ENCODE data around the gene TMEM234. TPM values are rescaled to one million over a fixed set of nuclear protein-coding genes. Genes with fewer than 3 reads are reported as not detected.

The TMEM234 gene
- total and polyA plus RNA-seq, 5 donors from 2014 or later: 4.6 to 14.2 (median 5.9) TPM

GRCh38 chr1:32246888-32247273 lies 24.7 kb upstream of the TMEM234 start, which contains the start of gene FAM167B:
Gene FAM167B (plus strand): TSS chr1:32247222. CDS start chr1:32247422, 200 bp downstream.
- no peaks in the 10 kb centered on the region for H3K36me3 ChIP-seq (ENCODE audit: control insufficient read depth, insufficient read depth, low read length)
- Mint-ChIP-seq H3K27me3 (no peaks in the 10 kb centered on the region), H3K27ac (peak within 1 kb of the TSS; percentile 94 to 97 (median 96)), H3K9me3 (peaks cover 0 to 4% (median 0%) of the 10 kb centered on the region in 7 donors), H3K4me1 (peaks cover 9 to 61% (median 24%) of the 10 kb centered on the region in 4 donors), H3K36me3 (peaks cover 7% of the 10 kb centered on the region), H3K4me3 (peak within 1 kb of the TSS; percentile 77 to 90 (median 84))
- ATAC-seq (ENCODE audit: low read depth in 2 of 2): no peak
- H3K4me3 ChIP-seq (ENCODE audit: low read depth, low read length): peak within 1 kb of the TSS; percentile 30
- DNase-seq: no peak
- peaks cover 48% of the 10 kb centered on the region for H3K4me1 ChIP-seq (ENCODE audit: control insufficient read depth, insufficient read depth, low read length, poor library complexity, severe bottlenecking)
- H3K9me3 ChIP-seq (ENCODE audit: control insufficient read depth in 2 of 2, low read length in 2 of 2): no peaks in the 10 kb centered on the region
- peak within 1 kb of the TSS; percentile 94 for H3K27ac ChIP-seq (ENCODE audit: insufficient read depth, low read length, poor library complexity, severe bottlenecking)
- H3K27me3 ChIP-seq (ENCODE audit: control insufficient read depth, insufficient read depth, low read length): no peaks in the 10 kb centered on the region

GRCh38 chr1:32242341-32242851 lies 20.2 kb upstream of the TMEM234 start:
- Histone ChIP-seq H3K4me1 (ENCODE audit: control insufficient read depth, insufficient read depth, low read length, poor library complexity, severe bottlenecking) (peaks cover 29% of the 10 kb centered on the region), H3K27me3 (ENCODE audit: control insufficient read depth, insufficient read depth, low read length) (no peaks in the 10 kb centered on the region), H3K27ac (ENCODE audit: insufficient read depth, low read length, poor library complexity, severe bottlenecking) (no peak overlapping the region), H3K4me3 (ENCODE audit: low read depth, low read length) (no peak overlapping the region), H3K9me3 (ENCODE audit: control insufficient read depth in 2 of 2, low read length in 2 of 2) (no peaks in the 10 kb centered on the region), H3K36me3 (ENCODE audit: control insufficient read depth, insufficient read depth, low read length) (no peaks in the 10 kb centered on the region)
- ATAC-seq (ENCODE audit: low read depth in 2 of 2) (no peak), DNase-seq (no peak)
- H3K27ac Mint-ChIP-seq: peak overlapping the region in 2 of 3 donors; percentile 64 to 69
- peak overlapping the region in 2 of 4 donors; percentile 92 to 93 for H3K4me3 Mint-ChIP-seq
- H3K27me3 Mint-ChIP-seq: no peaks in the 10 kb centered on the region
- H3K4me1 Mint-ChIP-seq: peaks cover 0 to 40% (median 11%) of the 10 kb centered on the region in 4 donors
- H3K36me3 Mint-ChIP-seq: no peaks in the 10 kb centered on the region
- H3K9me3 Mint-ChIP-seq: no peaks in the 10 kb centered on the region

- Mint-ChIP-seq H3K27me3 (no peaks in the 10 kb centered on the region), H3K27ac (peak overlapping the region; percentile 69 to 89 (median 77)), H3K9me3 (no peaks in the 10 kb centered on the region), H3K4me3 (peak overlapping the region; percentile 92 to 96 (median 92)), H3K36me3 (no peaks in the 10 kb centered on the region), H3K4me1 (peaks cover 0 to 29% (median 11%) of the 10 kb centered on the region in 4 donors)
- ATAC-seq (ENCODE audit: low read depth in 2 of 2) (peak; percentile 72 to 81), DNase-seq (peak; percentile 27 to 54 (median 41))
- peaks cover 22% of the 10 kb centered on the region for H3K4me1 ChIP-seq (ENCODE audit: control insufficient read depth, insufficient read depth, low read length, poor library complexity, severe bottlenecking)
- no peaks in the 10 kb centered on the region for H3K36me3 ChIP-seq (ENCODE audit: control insufficient read depth, insufficient read depth, low read length)
- H3K9me3 ChIP-seq (ENCODE audit: control insufficient read depth in 2 of 2, low read length in 2 of 2): no peaks in the 10 kb centered on the region
- no peaks in the 10 kb centered on the region for H3K27me3 ChIP-seq (ENCODE audit: control insufficient read depth, insufficient read depth, low read length)
- H3K4me3 ChIP-seq (ENCODE audit: low read depth, low read length): peak overlapping the region; percentile 70
- H3K27ac ChIP-seq (ENCODE audit: insufficient read depth, low read length, poor library complexity, severe bottlenecking): peak overlapping the region; percentile 51
These were observed 19.0 kb upstream of the TMEM234 start for GRCh38 chr1:32241001-32241763.

GRCh38 chr1:32240140-32240951 lies 18.2 kb upstream of the TMEM234 start:
- H3K27me3 Mint-ChIP-seq: no peaks in the 10 kb centered on the region
- peaks cover 22% of the 10 kb centered on the region for H3K4me1 ChIP-seq (ENCODE audit: control insufficient read depth, insufficient read depth, low read length, poor library complexity, severe bottlenecking)
- peaks cover 0 to 21% (median 9%) of the 10 kb centered on the region in 4 donors for H3K4me1 Mint-ChIP-seq

GRCh38 chr1:32239790-32240139 lies 17.6 kb upstream of the TMEM234 start:
- Histone ChIP-seq H3K4me3 (ENCODE audit: low read depth, low read length) (no peak overlapping the region), H3K36me3 (ENCODE audit: control insufficient read depth, insufficient read depth, low read length) (no peaks in the 10 kb centered on the region), H3K9me3 (ENCODE audit: control insufficient read depth in 2 of 2, low read length in 2 of 2) (no peaks in the 10 kb centered on the region), H3K27me3 (ENCODE audit: control insufficient read depth, insufficient read depth, low read length) (no peaks in the 10 kb centered on the region), H3K27ac (ENCODE audit: insufficient read depth, low read length, poor library complexity, severe bottlenecking) (no peak overlapping the region), H3K4me1 (ENCODE audit: control insufficient read depth, insufficient read depth, low read length, poor library complexity, severe bottlenecking) (peaks cover 22% of the 10 kb centered on the region)
- Mint-ChIP-seq H3K27ac (peak overlapping the region in 1 of 3 donors; percentile 89), H3K4me3 (peak overlapping the region; percentile 92 to 96 (median 92)), H3K4me1 (peaks cover 0 to 21% (median 9%) of the 10 kb centered on the region in 4 donors), H3K9me3 (no peaks in the 10 kb centered on the region), H3K36me3 (no peaks in the 10 kb centered on the region), H3K27me3 (no peaks in the 10 kb centered on the region)
- ATAC-seq (ENCODE audit: low read depth in 2 of 2): no peak
- no peak for DNase-seq

More at GRCh38 chr1:32240140-32240951, 18.2 kb upstream of the TMEM234 start:
- no peaks in the 10 kb centered on the region for H3K36me3 ChIP-seq (ENCODE audit: control insufficient read depth, insufficient read depth, low read length)
- Mint-ChIP-seq H3K27ac (peak overlapping the region; percentile 38 to 89 (median 69)), H3K4me3 (peak overlapping the region; percentile 92 to 96 (median 92)), H3K9me3 (no peaks in the 10 kb centered on the region), H3K36me3 (no peaks in the 10 kb centered on the region)
- H3K27me3 ChIP-seq (ENCODE audit: control insufficient read depth, insufficient read depth, low read length): no peaks in the 10 kb centered on the region
- peak overlapping the region; percentile 70 for H3K4me3 ChIP-seq (ENCODE audit: low read depth, low read length)
- peak overlapping the region; percentile 51 for H3K27ac ChIP-seq (ENCODE audit: insufficient read depth, low read length, poor library complexity, severe bottlenecking)
- H3K9me3 ChIP-seq (ENCODE audit: control insufficient read depth in 2 of 2, low read length in 2 of 2): no peaks in the 10 kb centered on the region
- peak; percentile 57 to 72 (median 63) for DNase-seq
- ATAC-seq (ENCODE audit: low read depth in 2 of 2): peak; percentile 56 to 65

GRCh38 chr1:32239337-32239736 lies 17.2 kb upstream of the TMEM234 start:
- H3K9me3 ChIP-seq (ENCODE audit: control insufficient read depth in 2 of 2, low read length in 2 of 2): no peaks in the 10 kb centered on the region
- ATAC-seq (ENCODE audit: low read depth in 2 of 2) (no peak), DNase-seq (no peak)
- no peak overlapping the region for H3K27ac ChIP-seq (ENCODE audit: insufficient read depth, low read length, poor library complexity, severe bottlenecking)
- H3K27me3 ChIP-seq (ENCODE audit: control insufficient read depth, insufficient read depth, low read length): no peaks in the 10 kb centered on the region
- H3K4me3 ChIP-seq (ENCODE audit: low read depth, low read length): no peak overlapping the region
- H3K27me3 Mint-ChIP-seq: no peaks in the 10 kb centered on the region
- no peaks in the 10 kb centered on the region for H3K9me3 Mint-ChIP-seq
- H3K36me3 ChIP-seq (ENCODE audit: control insufficient read depth, insufficient read depth, low read length): no peaks in the 10 kb centered on the region
- H3K4me3 Mint-ChIP-seq: peak overlapping the region; percentile 82 to 96 (median 92)
- no peaks in the 10 kb centered on the region for H3K36me3 Mint-ChIP-seq
- peaks cover 0 to 21% (median 9%) of the 10 kb centered on the region in 4 donors for H3K4me1 Mint-ChIP-seq
- H3K4me1 ChIP-seq (ENCODE audit: control insufficient read depth, insufficient read depth, low read length, poor library complexity, severe bottlenecking): peaks cover 22% of the 10 kb centered on the region
- peak overlapping the region in 1 of 3 donors; percentile 53 for H3K27ac Mint-ChIP-seq

GRCh38 chr1:32234792-32235191 lies 12.6 kb upstream of the TMEM234 start:
- H3K27ac Mint-ChIP-seq: no peak overlapping the region
- Histone ChIP-seq H3K9me3 (ENCODE audit: control insufficient read depth in 2 of 2, low read length in 2 of 2) (no peaks in the 10 kb centered on the region), H3K27me3 (ENCODE audit: control insufficient read depth, insufficient read depth, low read length) (no peaks in the 10 kb centered on the region), H3K4me3 (ENCODE audit: low read depth, low read length) (no peak overlapping the region), H3K27ac (ENCODE audit: insufficient read depth, low read length, poor library complexity, severe bottlenecking) (no peak overlapping the region), H3K4me1 (ENCODE audit: control insufficient read depth, insufficient read depth, low read length, poor library complexity, severe bottlenecking) (peaks cover under 1% of the 10 kb centered on the region), H3K36me3 (ENCODE audit: control insufficient read depth, insufficient read depth, low read length) (peaks cover 21% of the 10 kb centered on the region)
- no peaks in the 10 kb centered on the region for H3K9me3 Mint-ChIP-seq
- peaks cover 0 to 5% (median under 1%) of the 10 kb centered on the region in 4 donors for H3K4me1 Mint-ChIP-seq
- DNase-seq: no peak
- no peak for ATAC-seq (ENCODE audit: low read depth in 2 of 2)
- H3K27me3 Mint-ChIP-seq: no peaks in the 10 kb centered on the region
- H3K4me3 Mint-ChIP-seq: no peak overlapping the region
- H3K36me3 Mint-ChIP-seq: no peaks in the 10 kb centered on the region

All from CD4-positive, CD25-positive, alpha-beta regulatory T cell (primary cell).